ENCODE data around the gene IWS1. TPM values are rescaled to one million over a fixed set of nuclear protein-coding genes. Genes with fewer than 3 reads are reported as not detected.

Gene IWS1
- total and polyA plus RNA-seq, 10 donors = 18.8 to 59.7 (median 43.3) TPM

DNA sequence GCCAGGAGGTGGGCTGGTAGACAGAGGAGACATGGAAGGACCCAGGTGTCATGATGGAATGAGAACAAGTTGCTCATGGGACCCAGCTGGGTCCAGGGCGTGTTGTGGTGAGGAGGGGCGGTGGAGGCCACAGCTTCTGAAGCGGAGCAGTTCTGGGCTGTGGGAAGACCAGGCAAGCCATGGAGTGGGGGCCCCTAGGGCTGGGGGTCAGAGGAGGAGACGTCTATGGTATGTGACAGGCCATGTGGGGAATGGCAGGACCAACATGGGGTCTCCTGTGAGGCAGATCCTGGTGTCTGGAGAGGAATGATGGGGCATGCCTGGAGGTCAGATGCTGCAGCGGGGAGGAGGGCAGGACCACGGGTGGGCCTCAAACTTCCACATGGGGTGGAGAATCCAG is 26.0 kb upstream of the IWS1 start:
- H3K27ac ChIP-seq = no peak overlapping the region
- intact Hi-C loops (cut with DNase I; ENCODE audit: low total_unique reads) = no loop called here
- DNase-seq = peak; percentile 43
- TF ChIP-seq POLR2A (IDR thresholded peaks at IDR 0.05) (no peak), POLR2AphosphoS5 (IDR thresholded peaks at IDR 0.05) (no peak), CTCF (IDR thresholded peaks at IDR 0.05 in 8 of 11, conservative IDR thresholded peaks at IDR 0.05 in 3 of 11) (no peak)
- peaks cover 0 to 19% (median 12%) of the 10 kb centered on the region in 8 donors for H3K9me3 ChIP-seq
- H3K4me3 ChIP-seq = no peak overlapping the region
- peaks cover 0 to 2% (median 0%) of the 10 kb centered on the region in 7 donors for H3K27me3 ChIP-seq (replicated peaks in 1 of 7)
- WGBS, 5 donors = 77 to 86% (median 81%) methylated on average over 6 of the region's 6 CpGs
- no peaks in the 10 kb centered on the region for H3K4me1 ChIP-seq
- H3K36me3 ChIP-seq = no peaks in the 10 kb centered on the region

GRCh38 chr2:127551221-127551930 is 25.1 kb upstream of the IWS1 start:
- peak; percentile 22 for DNase-seq
- H3K27me3 ChIP-seq (replicated peaks in 1 of 7) = no peaks in the 10 kb centered on the region
- peaks cover 0 to 9% (median 5%) of the 10 kb centered on the region in 8 donors for H3K9me3 ChIP-seq
- no peak for TF ChIP-seq POLR2AphosphoS5 (IDR thresholded peaks at IDR 0.05)
- TF ChIP-seq CTCF (IDR thresholded peaks at IDR 0.05 in 8 of 11, conservative IDR thresholded peaks at IDR 0.05 in 3 of 11) = no peak
- TF ChIP-seq POLR2A (IDR thresholded peaks at IDR 0.05) = no peak
- H3K27ac ChIP-seq = no peak overlapping the region
- WGBS, 5 donors = 77 to 87% (median 82%) methylated on average over 7 of the region's 7 CpGs
- no peaks in the 10 kb centered on the region for H3K4me1 ChIP-seq
- no peaks in the 10 kb centered on the region for H3K36me3 ChIP-seq
- H3K4me3 ChIP-seq = no peak overlapping the region
- intact Hi-C loops (cut with DNase I; ENCODE audit: low total_unique reads) = no loop called here

GRCh38 chr2:127546797-127547196 is 20.5 kb upstream of the IWS1 start:
- no peak for DNase-seq
- intact Hi-C loops (cut with DNase I; ENCODE audit: low total_unique reads) = no loop called here
- Histone ChIP-seq H3K4me1 (no peaks in the 10 kb centered on the region), H3K27me3 (replicated peaks in 1 of 7) (no peaks in the 10 kb centered on the region), H3K4me3 (no peak overlapping the region), H3K9me3 (no peaks in the 10 kb centered on the region), H3K27ac (no peak overlapping the region), H3K36me3 (no peaks in the 10 kb centered on the region)
- 81 to 89% (median 86%) methylated on average over 3 of the region's 3 CpGs for WGBS, 5 donors
- TF ChIP-seq POLR2A (IDR thresholded peaks at IDR 0.05) (no peak), CTCF (IDR thresholded peaks at IDR 0.05 in 8 of 11, conservative IDR thresholded peaks at IDR 0.05 in 3 of 11) (no peak), POLR2AphosphoS5 (IDR thresholded peaks at IDR 0.05) (no peak)

DNA sequence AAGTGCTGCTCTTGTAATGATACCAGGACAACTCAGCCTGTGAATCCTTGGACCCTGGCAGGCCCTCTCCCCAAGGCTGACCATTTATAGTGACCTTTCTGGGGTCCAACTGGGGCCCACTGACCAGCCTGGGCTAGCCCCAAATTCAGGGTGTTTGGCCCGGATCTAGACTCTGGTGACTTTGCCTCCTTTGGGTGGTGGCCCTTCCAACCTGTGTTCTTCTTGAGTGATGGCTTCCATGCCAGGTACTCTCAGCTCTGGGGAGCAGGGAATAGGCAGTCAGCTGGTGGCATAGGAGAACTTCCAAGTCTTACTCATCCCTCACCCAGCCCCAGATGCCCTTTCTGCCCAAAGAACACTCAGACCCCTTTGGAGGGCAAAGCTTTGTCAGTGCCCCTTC is 19.5 kb upstream of the IWS1 start:
- H3K27ac ChIP-seq = no peak overlapping the region
- intact Hi-C loops (cut with DNase I; ENCODE audit: low total_unique reads) = no loop called here
- no peaks in the 10 kb centered on the region for H3K36me3 ChIP-seq
- H3K9me3 ChIP-seq = no peaks in the 10 kb centered on the region
- TF ChIP-seq CTCF (IDR thresholded peaks at IDR 0.05 in 8 of 11, conservative IDR thresholded peaks at IDR 0.05 in 3 of 11) (no peak), POLR2AphosphoS5 (IDR thresholded peaks at IDR 0.05) (no peak), POLR2A (IDR thresholded peaks at IDR 0.05) (no peak)
- H3K4me3 ChIP-seq = no peak overlapping the region
- DNase-seq = no peak
- H3K27me3 ChIP-seq (replicated peaks in 1 of 7) = no peaks in the 10 kb centered on the region
- WGBS, 5 donors = 83 to 100% (median 93%) methylated on average over 1 of the region's 1 CpG
- no peaks in the 10 kb centered on the region for H3K4me1 ChIP-seq
